Astrocyte of the cerebellum (primary cell): ENCODE measurements around the gene ARHGEF35.

Source experiments
- DNase-seq: peaks from one replicate; pipeline ENCODE4 v3.0.0-alpha.2; 2011; ENCODE audit warnings: low read depth
- H3K4me3 ChIP-seq: 2 replicates; pipeline ENCODE4 v1.5.1; 2011; ENCODE audit warnings: mild to moderate bottlenecking, low read depth, low read length, moderate library complexity
- in situ Hi-C: cut with HindIII; loops from 2 replicates; pipeline ENCODE4 v1.10.0; 2017; ENCODE audit warnings: low sequenced_read_pairs
- TF ChIP-seq, protein P1 (sequence below): IDR thresholded peaks from 2 replicates; pipeline ENCODE4 v1.5.1; 2012; ENCODE audit warnings: low read length, low read depth, moderate library complexity, mild to moderate bottlenecking; ENCODE audit errors: missing control alignments

Gene ARHGEF35

DNA sequence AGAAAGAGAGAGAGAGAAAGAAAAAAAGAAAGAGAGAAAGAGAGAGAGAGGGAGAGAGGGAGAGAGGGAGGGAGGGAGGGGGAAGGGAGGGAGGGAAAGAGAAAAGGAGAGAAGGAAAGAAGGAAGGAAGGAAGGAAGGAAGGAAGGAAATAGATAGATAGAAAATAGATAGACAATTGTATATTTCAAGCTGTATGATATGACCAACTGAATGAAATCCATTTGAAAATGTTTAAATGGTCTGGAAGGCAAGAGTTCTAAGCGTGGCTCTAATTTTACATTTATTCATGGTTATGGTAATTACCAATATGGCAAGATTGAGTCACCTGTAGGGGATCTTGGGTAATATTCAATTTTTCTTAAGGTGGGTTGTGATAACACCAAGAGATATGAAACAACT, 36.8 kb downstream of the ARHGEF35 start:
- no peak overlapping the region for H3K4me3 ChIP-seq
- DNase-seq, result no peak
- TF ChIP-seq, protein P1, sequence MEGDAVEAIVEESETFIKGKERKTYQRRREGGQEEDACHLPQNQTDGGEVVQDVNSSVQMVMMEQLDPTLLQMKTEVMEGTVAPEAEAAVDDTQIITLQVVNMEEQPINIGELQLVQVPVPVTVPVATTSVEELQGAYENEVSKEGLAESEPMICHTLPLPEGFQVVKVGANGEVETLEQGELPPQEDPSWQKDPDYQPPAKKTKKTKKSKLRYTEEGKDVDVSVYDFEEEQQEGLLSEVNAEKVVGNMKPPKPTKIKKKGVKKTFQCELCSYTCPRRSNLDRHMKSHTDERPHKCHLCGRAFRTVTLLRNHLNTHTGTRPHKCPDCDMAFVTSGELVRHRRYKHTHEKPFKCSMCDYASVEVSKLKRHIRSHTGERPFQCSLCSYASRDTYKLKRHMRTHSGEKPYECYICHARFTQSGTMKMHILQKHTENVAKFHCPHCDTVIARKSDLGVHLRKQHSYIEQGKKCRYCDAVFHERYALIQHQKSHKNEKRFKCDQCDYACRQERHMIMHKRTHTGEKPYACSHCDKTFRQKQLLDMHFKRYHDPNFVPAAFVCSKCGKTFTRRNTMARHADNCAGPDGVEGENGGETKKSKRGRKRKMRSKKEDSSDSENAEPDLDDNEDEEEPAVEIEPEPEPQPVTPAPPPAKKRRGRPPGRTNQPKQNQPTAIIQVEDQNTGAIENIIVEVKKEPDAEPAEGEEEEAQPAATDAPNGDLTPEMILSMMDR, result no peak
- in situ Hi-C loops, result no loop called here

DNA sequence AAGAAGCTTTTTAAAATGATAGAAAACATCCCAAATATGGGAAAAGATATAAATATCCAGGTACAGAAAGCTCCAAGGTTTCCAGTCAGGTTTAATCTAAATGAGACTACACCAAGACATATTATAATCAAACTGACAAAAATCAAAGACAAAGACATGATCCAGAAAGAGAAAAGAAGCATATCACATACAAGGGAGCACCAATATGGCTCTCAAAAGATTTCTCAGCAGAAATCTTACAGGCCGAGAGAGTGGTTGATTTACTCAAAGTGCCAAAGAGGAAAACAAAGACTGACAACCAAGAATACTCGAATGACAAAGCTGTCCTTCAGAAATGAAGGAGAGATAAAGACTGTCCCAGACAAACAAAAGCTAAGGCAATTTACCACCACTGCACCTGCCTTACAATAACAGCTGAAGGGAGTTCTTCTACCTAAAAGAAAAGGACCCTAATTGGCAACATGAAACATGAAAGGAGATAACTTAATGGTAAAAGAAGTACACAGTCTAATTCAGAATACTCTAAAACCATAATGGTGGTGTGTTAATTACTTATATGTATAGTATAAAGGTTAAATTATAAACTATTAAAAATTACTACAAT, 47.3 kb downstream of the ARHGEF35 start:
- no peak overlapping the region for H3K4me3 ChIP-seq
- in situ Hi-C loops, result no loop called here
- no peak for DNase-seq
- TF ChIP-seq, protein P1, result no peak

DNA sequence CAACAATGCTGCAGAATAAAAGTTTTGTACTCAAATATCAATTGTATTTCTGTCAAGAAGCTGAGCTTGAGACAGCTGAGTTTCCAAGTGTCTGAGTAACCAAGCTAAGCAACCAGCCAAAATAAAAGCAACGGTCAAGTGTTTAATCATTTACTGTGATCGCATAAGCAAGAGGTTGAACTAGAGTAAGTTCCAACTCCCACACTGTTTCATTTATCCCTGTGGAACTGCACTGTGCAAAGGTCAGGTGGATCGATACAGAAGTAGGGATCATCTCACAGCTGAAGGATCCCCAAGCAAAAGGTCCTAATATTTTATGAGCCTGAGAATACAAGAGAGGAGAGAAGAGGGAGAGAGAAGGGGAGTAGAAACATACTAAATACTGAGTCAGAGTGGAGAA, 51.2 kb downstream of the ARHGEF35 start:
- no peak overlapping the region for H3K4me3 ChIP-seq
- in situ Hi-C loops, result no loop called here
- no peak for DNase-seq
- TF ChIP-seq, protein P1, result no peak

DNA sequence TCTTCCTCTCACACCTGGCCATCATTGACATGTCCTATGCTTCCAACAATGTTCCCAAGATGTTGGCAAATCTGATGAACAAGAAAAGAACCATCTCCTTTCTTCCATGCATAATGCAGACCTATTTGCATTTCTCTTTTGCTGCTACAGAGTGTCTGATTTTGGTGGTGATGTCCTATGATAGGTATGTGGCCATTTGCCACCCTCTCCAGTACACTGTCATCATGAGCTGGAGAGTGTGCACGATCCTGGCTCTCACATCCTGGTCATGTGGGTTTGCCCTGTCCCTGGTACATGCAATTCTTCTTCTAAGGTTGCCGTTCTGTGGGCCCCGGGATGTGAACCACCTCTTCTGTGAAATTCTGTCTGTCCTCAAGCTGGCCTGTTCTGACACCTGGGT, 53.4 kb downstream of the ARHGEF35 start:
- DNase-seq, result no peak
- in situ Hi-C loops, result no loop called here
- H3K4me3 ChIP-seq, result no peak overlapping the region
- TF ChIP-seq, protein P1, result no peak

DNA sequence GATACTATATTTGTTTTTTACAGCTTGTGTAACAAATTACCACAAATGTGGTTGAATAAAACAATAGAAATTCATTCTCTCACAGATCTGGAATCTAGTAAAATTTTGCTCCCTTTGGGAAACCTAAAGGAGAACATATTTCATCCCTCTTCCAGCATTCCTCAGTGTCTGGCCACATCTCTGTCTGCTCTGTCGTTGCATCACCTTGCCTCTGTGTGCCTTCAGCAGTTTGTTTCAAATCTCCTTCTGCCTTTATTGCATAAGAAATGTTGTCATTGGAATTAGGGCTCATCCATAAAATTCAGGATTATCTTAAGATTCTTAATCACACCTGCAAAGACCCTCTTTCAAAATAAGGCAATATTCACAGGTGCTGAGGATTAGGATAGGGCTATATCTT, 58.1 kb downstream of the ARHGEF35 start:
- no peak overlapping the region for H3K4me3 ChIP-seq
- TF ChIP-seq, protein P1, result no peak
- in situ Hi-C loops, result no loop called here
- no peak for DNase-seq
